Activated B cell treated with CpG ODN at 0.5 μM for 24 hours (primary cell): Measurements from ENCODE around the gene ATP8A1. TPM values are rescaled to one million over a fixed set of nuclear protein-coding genes. Genes with fewer than 3 reads are reported as not detected.

ENCODE experiments used
- ATAC-seq: fragments of 200-7000 bp; cut with Tn5 transposase; one replicate; pipeline ENCODE4 v1.10.0; 2021; ENCODE audit warnings: low read depth, mild to moderate bottlenecking, moderate library complexity
- CTCF ChIA-PET: fragments of 350-600 bp; sonication (Branson Sonifier 250); formaldehyde crosslinking; loops from one replicate; lab custom pipeline; 2021; ENCODE audit warnings: antibody characterized with exemption; lab: Charles Lee
- POLR2A ChIA-PET: fragments of 350-600 bp; sonication (Branson Sonifier 250); formaldehyde crosslinking; loops from one replicate; lab custom pipeline; 2021; ENCODE audit warnings: antibody characterized with exemption; lab: Charles Lee
- DNase-seq: peaks from one replicate; pipeline ENCODE4 v3.0.0; 2022
- H3K27ac Mint-ChIP-seq: one replicate; pipeline ENCODE4 v1.8.0; 2020; ENCODE audit warnings: mixed read lengths
- H3K27me3 Mint-ChIP-seq: one replicate; pipeline ENCODE4 v1.8.0; 2021; ENCODE audit warnings: mixed read lengths
- H3K36me3 Mint-ChIP-seq: one replicate; pipeline ENCODE4 v1.8.0; 2021; ENCODE audit warnings: low read depth, mixed read lengths
- H3K4me1 Mint-ChIP-seq: one replicate; pipeline ENCODE4 v1.8.0; 2021; ENCODE audit warnings: mixed read lengths
- H3K4me3 Mint-ChIP-seq: one replicate; pipeline ENCODE4 v1.8.0; 2020; ENCODE audit warnings: mild to moderate bottlenecking, mixed read lengths
- H3K9me3 Mint-ChIP-seq: one replicate; pipeline ENCODE4 v1.8.0; 2020; ENCODE audit warnings: mixed read lengths
- intact Hi-C: fragments of 100-400 bp; cut with micrococcal nuclease; formaldehyde crosslinking; loops from one replicate; pipeline ENCODE4 v1.15.1; 2024
- total RNA-seq: library from RNA; stranded (reverse); gene quantifications from 2 replicates; pipeline ENCODE4 v1.2.3, GENCODE V29; 2022
- TF ChIP-seq, protein P1 (sequence below): fragments of 200-600 bp; IDR thresholded peaks from one replicate; pipeline ENCODE4 v1.8.0; 2022; ENCODE audit warnings: antibody characterized with exemption, mild to moderate bottlenecking

Gene ATP8A1
- total RNA-seq, 1 donor from 2014 or later: 35.6 TPM

GRCh38 chr4:42371305-42372252, 285.3 kb downstream of the ATP8A1 start:
- H3K27ac Mint-ChIP-seq: no peak overlapping the region
- H3K4me1 Mint-ChIP-seq: no peaks in the 10 kb centered on the region
- H3K4me3 Mint-ChIP-seq: no peak overlapping the region
- H3K36me3 Mint-ChIP-seq: no peaks in the 10 kb centered on the region
- H3K27me3 Mint-ChIP-seq: peaks cover 6% of the 10 kb centered on the region
- ChIA-PET POLR2A (no interaction called here), CTCF (interaction anchor here (0.6 to 3.5 kb wide), 9 partner anchors 9 to 494 kb away, joined by 3 to 39 read pairs (median 3); no protein-coding TSS in a partner anchor)
- peaks cover 3% of the 10 kb centered on the region for H3K9me3 Mint-ChIP-seq
- TF ChIP-seq, protein P1, sequence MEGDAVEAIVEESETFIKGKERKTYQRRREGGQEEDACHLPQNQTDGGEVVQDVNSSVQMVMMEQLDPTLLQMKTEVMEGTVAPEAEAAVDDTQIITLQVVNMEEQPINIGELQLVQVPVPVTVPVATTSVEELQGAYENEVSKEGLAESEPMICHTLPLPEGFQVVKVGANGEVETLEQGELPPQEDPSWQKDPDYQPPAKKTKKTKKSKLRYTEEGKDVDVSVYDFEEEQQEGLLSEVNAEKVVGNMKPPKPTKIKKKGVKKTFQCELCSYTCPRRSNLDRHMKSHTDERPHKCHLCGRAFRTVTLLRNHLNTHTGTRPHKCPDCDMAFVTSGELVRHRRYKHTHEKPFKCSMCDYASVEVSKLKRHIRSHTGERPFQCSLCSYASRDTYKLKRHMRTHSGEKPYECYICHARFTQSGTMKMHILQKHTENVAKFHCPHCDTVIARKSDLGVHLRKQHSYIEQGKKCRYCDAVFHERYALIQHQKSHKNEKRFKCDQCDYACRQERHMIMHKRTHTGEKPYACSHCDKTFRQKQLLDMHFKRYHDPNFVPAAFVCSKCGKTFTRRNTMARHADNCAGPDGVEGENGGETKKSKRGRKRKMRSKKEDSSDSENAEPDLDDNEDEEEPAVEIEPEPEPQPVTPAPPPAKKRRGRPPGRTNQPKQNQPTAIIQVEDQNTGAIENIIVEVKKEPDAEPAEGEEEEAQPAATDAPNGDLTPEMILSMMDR: no peak
- intact Hi-C loops: loop anchor here (1.0 kb wide), 2 partner anchors 148 to 494 kb away; no protein-coding TSS in a partner anchor
- ATAC-seq (no peak), DNase-seq (no peak)

GRCh38 chr4:42369489-42369888, 287.4 kb downstream of the ATP8A1 start:
- POLR2A ChIA-PET: no interaction called here
- intact Hi-C loops: no loop called here
- no peaks in the 10 kb centered on the region for H3K27me3 Mint-ChIP-seq
- H3K36me3 Mint-ChIP-seq: no peaks in the 10 kb centered on the region
- no peak overlapping the region for H3K27ac Mint-ChIP-seq
- CTCF ChIA-PET: interaction anchor here (3.5 kb wide), 1 partner anchor 151 kb away, joined by 39 read pairs; no protein-coding TSS in a partner anchor
- DNase-seq (no peak), ATAC-seq (no peak)
- no peaks in the 10 kb centered on the region for H3K4me1 Mint-ChIP-seq
- TF ChIP-seq, protein P1: no peak
- peaks cover 3% of the 10 kb centered on the region for H3K9me3 Mint-ChIP-seq
- no peak overlapping the region for H3K4me3 Mint-ChIP-seq

- Mint-ChIP-seq H3K27me3 (no peaks in the 10 kb centered on the region), H3K36me3 (no peaks in the 10 kb centered on the region), H3K9me3 (peaks cover 5% of the 10 kb centered on the region), H3K4me1 (no peaks in the 10 kb centered on the region), H3K4me3 (no peak overlapping the region), H3K27ac (no peak overlapping the region)
- POLR2A ChIA-PET: no interaction called here
- DNase-seq (no peak), ATAC-seq (no peak)
- CTCF ChIA-PET: no interaction called here
- TF ChIP-seq, protein P1: no peak
- intact Hi-C loops: no loop called here
These were observed 289.9 kb downstream of the ATP8A1 start for GRCh38 chr4:42366959-42367358.

DNA sequence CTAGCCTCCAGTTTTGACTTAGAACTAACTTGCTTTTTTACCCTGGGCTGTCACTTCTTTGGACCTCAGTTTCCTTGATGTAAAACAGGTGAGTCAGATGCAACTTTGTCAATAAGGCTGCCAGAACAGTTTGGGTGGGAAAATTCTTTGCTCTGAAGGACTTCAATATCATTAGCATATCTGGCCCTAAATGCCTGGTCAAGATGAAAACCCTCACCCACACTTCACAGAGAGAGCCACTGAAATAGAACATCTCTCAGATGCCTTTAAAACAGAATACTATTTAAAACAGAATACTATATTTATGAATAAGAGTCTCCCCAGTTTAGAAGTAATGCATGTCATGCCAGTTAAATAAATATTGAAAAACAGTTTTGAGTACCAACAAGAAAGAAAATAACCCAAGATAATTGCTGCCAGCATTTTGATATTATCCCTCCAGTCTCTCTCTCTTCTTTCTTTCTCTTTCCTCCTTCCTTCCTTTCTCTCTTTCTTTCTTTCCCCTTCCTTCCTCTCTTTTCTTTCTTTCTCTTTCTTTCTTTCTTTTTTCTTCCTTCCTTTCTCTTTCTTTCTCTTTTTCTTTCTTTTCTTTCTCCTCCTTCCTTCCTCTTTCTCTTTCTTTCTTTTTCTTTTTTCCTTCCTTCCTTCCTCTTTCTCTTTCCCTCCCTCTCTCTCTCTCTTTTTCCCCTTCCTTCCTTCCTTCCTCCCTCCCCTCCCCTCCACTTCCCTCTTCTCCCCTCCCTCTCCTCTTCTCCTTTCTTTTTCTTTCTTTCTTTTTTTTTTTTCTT, 292.4 kb downstream of the ATP8A1 start:
- ChIA-PET CTCF (no interaction called here), POLR2A (no interaction called here)
- H3K27ac Mint-ChIP-seq: no peak overlapping the region

More for the DNA sequence above, 292.4 kb downstream of the ATP8A1 start:
- no peaks in the 10 kb centered on the region for H3K27me3 Mint-ChIP-seq
- intact Hi-C loops: no loop called here
- ATAC-seq (no peak), DNase-seq (no peak)
- H3K4me3 Mint-ChIP-seq: no peak overlapping the region
- H3K4me1 Mint-ChIP-seq: no peaks in the 10 kb centered on the region
- TF ChIP-seq, protein P1: no peak
- H3K36me3 Mint-ChIP-seq: no peaks in the 10 kb centered on the region
- peaks cover 5% of the 10 kb centered on the region for H3K9me3 Mint-ChIP-seq
